HFF-Myc (cell line): ENCODE results near the gene MLN.

Source experiments
- DNase-seq: peaks from one replicate; pipeline ENCODE4 v3.0.0-alpha.2; 2011; ENCODE audit warnings: low read depth; ENCODE audit errors: extremely low read depth
- H3K4me3 ChIP-seq: replicated peaks from 2 replicates; pipeline ENCODE4 v1.5.1; 2011; ENCODE audit warnings: low read depth, mild to moderate bottlenecking, control low read depth, low read length
- CTCF ChIP-seq: IDR thresholded peaks from 2 replicates; pipeline ENCODE4 v1.5.1; 2012; ENCODE audit warnings: mild to moderate bottlenecking, low read depth, low read length, control low read depth; ENCODE audit errors: missing control alignments

MLN gene

GRCh38 chr6:33746651-33747100, 57.1 kb downstream of the MLN start, which contains the start of gene IP6K3:
IP6K3 (minus strand) TSS chr6:33746905; CDS start chr6:33735476, 11,429 bp downstream.
- TF ChIP-seq CTCF, result no peak
- DNase-seq, result no peak
- H3K4me3 ChIP-seq, result no peak within 1 kb of the TSS

DNA sequence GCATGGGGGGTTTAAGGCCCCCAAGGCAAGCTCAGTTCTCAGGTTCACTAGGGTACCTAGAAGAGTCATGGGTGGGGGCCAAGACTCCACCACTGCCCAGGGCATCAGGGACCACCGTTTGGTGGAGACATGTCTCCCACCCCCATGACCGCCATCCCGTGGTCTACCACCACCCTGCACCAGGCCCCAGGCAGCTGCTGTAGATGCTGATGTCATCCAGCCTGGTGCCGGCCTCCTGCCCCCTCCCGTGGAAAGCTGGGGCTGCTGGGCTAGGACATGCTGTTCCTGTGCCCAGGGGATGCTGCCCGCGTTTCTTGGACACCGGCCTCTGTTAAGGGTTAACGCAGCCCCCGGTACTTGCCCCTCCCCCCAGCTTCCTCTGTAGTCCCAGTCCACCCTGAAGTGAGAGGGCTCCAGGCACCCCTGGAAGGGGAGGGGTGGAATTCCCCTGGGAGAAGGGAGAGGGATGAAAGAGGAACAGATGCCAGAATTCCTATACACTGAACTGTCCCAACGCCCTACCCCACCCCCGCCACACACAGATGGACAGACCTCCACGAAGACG, 57.7 kb downstream of the MLN start:
- H3K4me3 ChIP-seq, result no peak overlapping the region
- DNase-seq, result no peak
- TF ChIP-seq CTCF, result no peak

- no peak overlapping the region for H3K4me3 ChIP-seq
- no peak for DNase-seq
- TF ChIP-seq CTCF, result no peak
Observed at GRCh38 chr6:33745548-33745947, 58.3 kb downstream of the MLN start.

GRCh38 chr6:33744895-33745546, 58.8 kb downstream of the MLN start:
- no peak for DNase-seq
- no peak overlapping the region for H3K4me3 ChIP-seq
- TF ChIP-seq CTCF, result no peak
